Glutamatergic neuron (in vitro differentiated cells): ENCODE data around the gene ENTPD1. TPM values are rescaled to one million over a fixed set of nuclear protein-coding genes. Genes with fewer than 3 reads are reported as not detected.

Source experiments
- DNase-seq: peaks from one replicate; pipeline ENCODE4 v3.0.0; 2022
- H3K27ac Mint-ChIP-seq: one replicate; pipeline ENCODE4 v1.8.0; 2020; ENCODE audit warnings: mild to moderate bottlenecking, mixed read lengths, inconsistent platforms; ENCODE audit not compliant: unreplicated experiment
- H3K27me3 Mint-ChIP-seq: one replicate; pipeline ENCODE4 v1.8.0; 2020; ENCODE audit warnings: mild to moderate bottlenecking, moderate library complexity, mixed read lengths, inconsistent platforms; ENCODE audit not compliant: unreplicated experiment
- H3K36me3 Mint-ChIP-seq: one replicate; pipeline ENCODE4 v1.8.0; 2020; ENCODE audit warnings: mild to moderate bottlenecking, mixed read lengths, inconsistent platforms; ENCODE audit not compliant: unreplicated experiment
- H3K4me1 Mint-ChIP-seq: one replicate; pipeline ENCODE4 v1.8.0; 2020; ENCODE audit warnings: mild to moderate bottlenecking, low read depth, mixed read lengths, inconsistent platforms; ENCODE audit not compliant: unreplicated experiment
- H3K4me3 Mint-ChIP-seq: one replicate; pipeline ENCODE4 v1.8.0; 2020; ENCODE audit warnings: mild to moderate bottlenecking, mixed read lengths, inconsistent platforms; ENCODE audit not compliant: unreplicated experiment
- H3K9me3 Mint-ChIP-seq: one replicate; pipeline ENCODE4 v1.8.0; 2020; ENCODE audit warnings: mild to moderate bottlenecking, moderate library complexity, mixed read lengths, inconsistent platforms; ENCODE audit not compliant: unreplicated experiment
- total RNA-seq: library from RNA; stranded (reverse); fragmentation: NEBNext Ultra II Directional; extraction: Animal tissue kit (Norgen Biotek cat#: 25700); gene quantifications from one replicate; pipeline ENCODE4 v1.2.1, GENCODE V29; 2021; ENCODE audit not compliant: unreplicated experiment
- TF ChIP-seq, protein P1 (sequence below): fragments of 200-600 bp; sonication (generic); IDR thresholded peaks from one replicate; pipeline ENCODE4 v1.5.0; 2021; ENCODE audit not compliant: partially characterized antibody, unreplicated experiment

The ENTPD1 gene
- total RNA-seq, 1 donor from 2014 or later, result not detected

DNA sequence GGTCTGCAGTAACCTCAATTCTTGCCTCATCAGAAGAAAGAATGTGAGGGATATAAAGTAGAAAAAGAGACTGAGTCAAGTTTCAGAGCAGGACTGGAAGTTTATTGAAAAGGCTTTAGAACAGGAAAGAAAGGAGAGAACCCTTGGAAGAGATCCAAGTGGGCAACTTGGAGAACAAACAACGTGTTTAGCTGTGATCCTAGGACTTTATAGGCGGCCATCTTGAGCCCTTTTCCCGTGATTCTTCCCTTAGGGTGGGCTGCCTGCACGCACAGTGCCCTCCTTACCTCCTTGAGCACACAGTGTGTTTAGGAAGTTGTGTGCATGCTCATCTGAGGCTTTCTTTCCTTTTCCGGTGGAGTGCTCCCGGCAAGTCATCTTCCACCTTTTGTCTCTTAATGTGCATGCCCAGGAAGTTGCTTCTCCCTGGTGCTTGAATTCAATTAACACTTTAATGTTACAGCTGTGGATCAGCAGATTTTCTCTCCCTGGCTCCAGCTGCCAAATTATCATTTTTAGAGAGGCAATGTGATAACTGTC, 59.8 kb downstream of the ENTPD1 start:
- no peak for DNase-seq
- Mint-ChIP-seq H3K27me3 (no peaks in the 10 kb centered on the region), H3K4me3 (no peak overlapping the region), H3K9me3 (no peaks in the 10 kb centered on the region), H3K36me3 (peaks cover 1% of the 10 kb centered on the region), H3K4me1 (no peaks in the 10 kb centered on the region), H3K27ac (no peak overlapping the region)
- TF ChIP-seq, protein P1, sequence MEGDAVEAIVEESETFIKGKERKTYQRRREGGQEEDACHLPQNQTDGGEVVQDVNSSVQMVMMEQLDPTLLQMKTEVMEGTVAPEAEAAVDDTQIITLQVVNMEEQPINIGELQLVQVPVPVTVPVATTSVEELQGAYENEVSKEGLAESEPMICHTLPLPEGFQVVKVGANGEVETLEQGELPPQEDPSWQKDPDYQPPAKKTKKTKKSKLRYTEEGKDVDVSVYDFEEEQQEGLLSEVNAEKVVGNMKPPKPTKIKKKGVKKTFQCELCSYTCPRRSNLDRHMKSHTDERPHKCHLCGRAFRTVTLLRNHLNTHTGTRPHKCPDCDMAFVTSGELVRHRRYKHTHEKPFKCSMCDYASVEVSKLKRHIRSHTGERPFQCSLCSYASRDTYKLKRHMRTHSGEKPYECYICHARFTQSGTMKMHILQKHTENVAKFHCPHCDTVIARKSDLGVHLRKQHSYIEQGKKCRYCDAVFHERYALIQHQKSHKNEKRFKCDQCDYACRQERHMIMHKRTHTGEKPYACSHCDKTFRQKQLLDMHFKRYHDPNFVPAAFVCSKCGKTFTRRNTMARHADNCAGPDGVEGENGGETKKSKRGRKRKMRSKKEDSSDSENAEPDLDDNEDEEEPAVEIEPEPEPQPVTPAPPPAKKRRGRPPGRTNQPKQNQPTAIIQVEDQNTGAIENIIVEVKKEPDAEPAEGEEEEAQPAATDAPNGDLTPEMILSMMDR, result no peak

DNA sequence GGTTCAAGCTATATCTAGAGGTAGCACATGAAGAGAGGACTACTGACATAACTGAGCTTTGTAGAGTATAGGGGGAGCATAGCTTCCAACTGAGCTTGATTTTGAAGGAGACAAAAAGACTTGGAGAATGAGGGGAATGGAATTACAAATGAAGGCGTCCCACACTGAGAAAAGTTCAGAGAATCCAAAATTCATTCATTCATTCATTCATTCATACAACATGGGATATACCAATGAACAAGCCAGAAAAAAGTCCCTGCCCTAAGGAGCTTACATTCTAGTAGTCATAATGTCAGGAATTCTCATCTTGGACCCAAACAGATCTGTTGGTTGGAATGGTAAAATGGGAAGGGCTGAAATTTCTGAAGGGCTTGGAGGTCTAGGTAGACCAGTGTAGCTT, 62.0 kb downstream of the ENTPD1 start:
- H3K27ac Mint-ChIP-seq, result no peak overlapping the region
- no peaks in the 10 kb centered on the region for H3K36me3 Mint-ChIP-seq
- H3K9me3 Mint-ChIP-seq, result no peaks in the 10 kb centered on the region
- no peak overlapping the region for H3K4me3 Mint-ChIP-seq
- DNase-seq, result no peak
- H3K4me1 Mint-ChIP-seq, result no peaks in the 10 kb centered on the region
- TF ChIP-seq, protein P1, result no peak
- no peaks in the 10 kb centered on the region for H3K27me3 Mint-ChIP-seq

DNA sequence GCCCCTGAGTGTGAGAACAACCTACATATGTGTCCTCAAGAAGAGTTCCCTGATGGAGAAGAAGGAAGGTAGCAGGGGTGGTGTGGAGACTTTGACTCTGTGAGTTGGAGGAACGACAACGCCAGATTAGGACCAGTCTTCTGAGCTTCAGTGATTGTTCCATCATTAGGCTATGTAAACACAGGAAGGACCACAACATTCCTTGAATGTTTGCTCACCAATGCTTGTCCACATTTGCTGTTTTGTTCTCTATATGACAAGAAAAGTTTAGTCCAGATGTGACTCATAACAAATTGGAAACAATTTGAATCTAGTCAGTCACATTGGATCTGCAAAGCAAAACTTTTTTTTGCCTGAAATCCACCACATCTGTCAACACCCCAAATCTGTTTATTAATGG, 62.7 kb downstream of the ENTPD1 start:
- Mint-ChIP-seq H3K9me3 (no peaks in the 10 kb centered on the region), H3K36me3 (no peaks in the 10 kb centered on the region), H3K27ac (no peak overlapping the region), H3K4me3 (no peak overlapping the region), H3K27me3 (no peaks in the 10 kb centered on the region), H3K4me1 (no peaks in the 10 kb centered on the region)
- DNase-seq, result no peak
- TF ChIP-seq, protein P1, result no peak

DNA sequence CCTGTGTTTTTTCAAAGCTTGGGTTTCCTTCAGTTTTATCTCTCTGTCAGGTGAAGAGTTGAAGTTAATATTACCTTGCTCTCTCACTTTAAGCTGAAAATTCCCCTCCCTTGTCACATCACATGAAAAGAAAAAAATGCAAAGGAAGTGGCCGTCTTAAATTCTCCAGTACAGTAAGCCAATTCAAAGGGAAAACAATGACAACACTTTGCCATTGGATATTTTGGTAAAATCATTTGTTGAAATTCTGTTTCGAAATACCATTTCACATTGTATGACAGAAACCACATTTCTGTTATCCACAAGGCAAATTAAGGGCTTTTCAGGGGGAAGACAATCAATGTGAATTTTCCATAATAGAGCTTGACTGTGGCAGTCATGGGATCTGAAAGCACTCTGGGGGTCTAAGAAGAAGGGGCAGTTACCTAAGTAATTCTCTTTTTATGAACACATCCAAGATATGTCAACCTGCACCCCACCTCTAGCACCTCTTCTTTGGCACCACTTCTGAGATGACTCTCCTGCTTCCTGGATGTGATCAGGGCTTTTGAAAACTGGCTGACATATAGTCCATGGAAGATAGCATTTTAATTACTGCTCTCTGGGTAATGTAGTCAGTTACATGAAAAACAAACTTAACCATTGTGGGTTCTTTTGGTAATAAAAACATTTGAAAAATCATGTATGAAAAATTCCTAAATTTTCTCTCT, 63.8 kb downstream of the ENTPD1 start:
- Mint-ChIP-seq H3K4me3 (no peak overlapping the region), H3K4me1 (no peaks in the 10 kb centered on the region), H3K27ac (no peak overlapping the region), H3K36me3 (no peaks in the 10 kb centered on the region), H3K9me3 (no peaks in the 10 kb centered on the region), H3K27me3 (no peaks in the 10 kb centered on the region)
- TF ChIP-seq, protein P1, result no peak
- no peak for DNase-seq

DNA sequence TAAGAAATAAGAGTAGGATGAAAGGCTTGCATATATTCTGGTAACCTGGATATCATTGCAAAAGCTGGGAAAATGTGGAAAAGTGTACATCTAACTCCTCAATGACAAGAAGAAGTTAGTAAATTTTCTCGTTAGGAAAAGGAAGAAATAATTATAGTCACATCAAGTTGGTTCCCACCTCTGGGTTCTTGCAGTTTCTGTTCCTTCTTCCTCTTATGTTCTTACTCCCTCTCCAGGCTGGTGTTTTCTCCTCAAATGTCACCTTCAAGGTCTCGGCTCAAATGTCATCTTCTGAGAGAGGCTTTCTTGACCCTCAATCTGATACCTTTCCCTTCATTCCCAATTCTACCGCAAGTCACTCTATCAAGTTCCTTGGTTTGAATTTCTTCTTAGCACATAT, 64.4 kb downstream of the ENTPD1 start:
- H3K4me1 Mint-ChIP-seq, result no peaks in the 10 kb centered on the region
- no peak overlapping the region for H3K27ac Mint-ChIP-seq
- H3K27me3 Mint-ChIP-seq, result no peaks in the 10 kb centered on the region
- no peaks in the 10 kb centered on the region for H3K9me3 Mint-ChIP-seq
- no peak overlapping the region for H3K4me3 Mint-ChIP-seq
- no peaks in the 10 kb centered on the region for H3K36me3 Mint-ChIP-seq
- DNase-seq, result no peak
- TF ChIP-seq, protein P1, result no peak
